HepG2 (cell line): ENCODE data around the gene IFT57. TPM values are rescaled to one million over a fixed set of nuclear protein-coding genes. Genes with fewer than 3 reads are reported as not detected.

Source experiments
- HNRNPUL1 ChIP-seq: fragments of 200-400 bp; formaldehyde crosslinking; IDR thresholded peaks from 2 replicates; pipeline ENCODE4 v1.6.1; 2017; ENCODE audit warnings: low read depth, mild to moderate bottlenecking, low read length, moderate library complexity
- HOXA9 ChIP-seq: sonication (generic); formaldehyde crosslinking; IDR thresholded peaks from 2 replicates; pipeline ENCODE4 v1.8.1; 2022; ENCODE audit warnings: missing genetic modification reagents, mild to moderate bottlenecking, moderate library complexity, borderline replicate concordance
- KLF11 ChIP-seq: IDR thresholded peaks from 2 replicates; pipeline ENCODE4 v1.6.1; 2016; ENCODE audit warnings: missing compliant biosample characterization
- MAZ ChIP-seq, 2 experiments: sonication (generic) in 1 of 2; formaldehyde crosslinking in 1 of 2; IDR thresholded peaks; 2 replicates each; pipeline versions ENCODE4 v1.5.0 to v1.6.1; 2012 to 2020; ENCODE audit warnings: low read depth in 2 of 2, mild to moderate bottlenecking in 2 of 2, borderline replicate concordance in 1 of 2, improper control_type of control experiment in 1 of 2, low read length in 1 of 2, missing genetic modification reagents in 1 of 2, moderate library complexity in 1 of 2
- MTA3 ChIP-seq: sonication (generic); formaldehyde crosslinking; IDR thresholded peaks from 2 replicates; pipeline ENCODE4 v1.4.0; 2020; ENCODE audit warnings: missing genetic modification reagents
- PHF8 ChIP-seq: sonication (generic); formaldehyde crosslinking; IDR thresholded peaks from 2 replicates; pipeline ENCODE4 v1.5.0; 2020; ENCODE audit warnings: missing genetic modification reagents
- PTBP1 ChIP-seq: fragments of 200-400 bp; formaldehyde crosslinking; IDR thresholded peaks from 2 replicates; pipeline ENCODE4 v1.6.1; 2018; ENCODE audit warnings: low read length, low read depth; ENCODE audit not compliant: poor library complexity, severe bottlenecking
- REXO4 ChIP-seq: sonication (generic); formaldehyde crosslinking; IDR thresholded peaks from 2 replicates; pipeline ENCODE4 v1.8.0; 2022; ENCODE audit warnings: missing genetic modification reagents, mild to moderate bottlenecking, borderline replicate concordance
- RFXANK ChIP-seq: IDR thresholded peaks from 2 replicates; pipeline ENCODE4 v1.6.1; 2016
- TGIF2 ChIP-seq: IDR thresholded peaks from 2 replicates; pipeline ENCODE4 v1.6.1; 2016; ENCODE audit warnings: control low read depth, missing compliant biosample characterization
- YEATS4 ChIP-seq: sonication (generic); formaldehyde crosslinking; IDR thresholded peaks from 2 replicates; pipeline ENCODE4 v1.4.0; 2020; ENCODE audit warnings: missing genetic modification reagents, borderline replicate concordance
- YY1 ChIP-seq: IDR thresholded peaks from 2 replicates; pipeline ENCODE4 v1.6.1; 2011; ENCODE audit warnings: low read length, low read depth, moderate library complexity, mild to moderate bottlenecking; ENCODE audit not compliant: insufficient read depth, insufficient replicate concordance
- ZBTB38 ChIP-seq: sonication (generic); formaldehyde crosslinking; IDR thresholded peaks from 2 replicates; pipeline ENCODE4 v1.5.1; 2020; ENCODE audit warnings: mild to moderate bottlenecking, missing genetic modification reagents
- ZNF251 ChIP-seq: sonication (generic); formaldehyde crosslinking; IDR thresholded peaks from 2 replicates; pipeline ENCODE4 v1.9.0; 2021; ENCODE audit warnings: mild to moderate bottlenecking, missing genetic modification reagents
- ZNF253 ChIP-seq: sonication (generic); formaldehyde crosslinking; IDR thresholded peaks from 2 replicates; pipeline ENCODE4 v1.8.0; 2022; ENCODE audit warnings: mild to moderate bottlenecking, missing genetic modification reagents, borderline replicate concordance
- ZNF431 ChIP-seq: sonication (generic); formaldehyde crosslinking; IDR thresholded peaks from 2 replicates; pipeline ENCODE4 v1.9.0; 2022; ENCODE audit warnings: missing genetic modification reagents, low read depth, mild to moderate bottlenecking, borderline replicate concordance
- ZNF460 ChIP-seq: sonication (generic); formaldehyde crosslinking; IDR thresholded peaks from 2 replicates; pipeline ENCODE4 v1.5.1; 2020; ENCODE audit warnings: missing genetic modification reagents, mild to moderate bottlenecking, borderline replicate concordance
- ZSCAN31 ChIP-seq: sonication (generic); formaldehyde crosslinking; IDR thresholded peaks from 2 replicates; pipeline ENCODE4 v1.5.0; 2020; ENCODE audit warnings: low read depth, mild to moderate bottlenecking, missing genetic modification reagents
- polyA plus RNA-seq, 8 experiments: library from polyadenylated mRNA; depleted of rRNA in 3 of 8; stranded (reverse) in 7 of 8; unstranded in 1 of 8; fragments of >200 nt; fragmentation: Illumina TruSeq in 4 of 8; extraction: Trizol in 4 of 8; gene quantifications; 2 replicates each; pipeline versions ENCODE4 v1.2.1 to v1.2.3, GENCODE V29; 2011 to 2016; ENCODE audit warnings: low read depth in 4 of 8, missing spikeins in 1 of 8, mixed read lengths in 1 of 8; ENCODE audit not compliant: insufficient read depth in 1 of 8
- total RNA-seq, 5 experiments: library from RNA; depleted of rRNA; stranded (reverse); fragments of >200 nt; fragmentation: Illumina TruSeq; extraction: Trizol; gene quantifications; 2 replicates each; pipeline ENCODE4 v1.2.3, GENCODE V29; 2016; ENCODE audit warnings: low read depth in 1 of 5
- TF ChIP-seq, protein P1 (sequence below): sonication (generic); formaldehyde crosslinking; IDR thresholded peaks from 2 replicates; pipeline ENCODE4 v1.4.0; 2020; ENCODE audit warnings: mild to moderate bottlenecking, missing genetic modification reagents
- TF ChIP-seq, protein P2 (sequence below): sonication (generic); formaldehyde crosslinking; IDR thresholded peaks from 2 replicates; pipeline ENCODE4 v1.8.0; 2022; ENCODE audit warnings: missing genetic modification reagents, mild to moderate bottlenecking, inconsistent platforms, borderline replicate concordance
- TF ChIP-seq, protein P3 (sequence below): IDR thresholded peaks from 2 replicates; pipeline ENCODE4 v1.6.1; 2016; ENCODE audit warnings: low read depth
- TF ChIP-seq, protein P4 (sequence below): sonication (generic); formaldehyde crosslinking; IDR thresholded peaks from 2 replicates; pipeline ENCODE4; 2020; ENCODE audit warnings: missing genetic modification reagents, mild to moderate bottlenecking, borderline replicate concordance

IFT57 gene
- total and polyA plus RNA-seq, 2 of the 13 experiments (the other 11 are each of a cell fraction or from before 2014, with no cell fraction given) = 5.5 to 14.5 TPM

DNA sequence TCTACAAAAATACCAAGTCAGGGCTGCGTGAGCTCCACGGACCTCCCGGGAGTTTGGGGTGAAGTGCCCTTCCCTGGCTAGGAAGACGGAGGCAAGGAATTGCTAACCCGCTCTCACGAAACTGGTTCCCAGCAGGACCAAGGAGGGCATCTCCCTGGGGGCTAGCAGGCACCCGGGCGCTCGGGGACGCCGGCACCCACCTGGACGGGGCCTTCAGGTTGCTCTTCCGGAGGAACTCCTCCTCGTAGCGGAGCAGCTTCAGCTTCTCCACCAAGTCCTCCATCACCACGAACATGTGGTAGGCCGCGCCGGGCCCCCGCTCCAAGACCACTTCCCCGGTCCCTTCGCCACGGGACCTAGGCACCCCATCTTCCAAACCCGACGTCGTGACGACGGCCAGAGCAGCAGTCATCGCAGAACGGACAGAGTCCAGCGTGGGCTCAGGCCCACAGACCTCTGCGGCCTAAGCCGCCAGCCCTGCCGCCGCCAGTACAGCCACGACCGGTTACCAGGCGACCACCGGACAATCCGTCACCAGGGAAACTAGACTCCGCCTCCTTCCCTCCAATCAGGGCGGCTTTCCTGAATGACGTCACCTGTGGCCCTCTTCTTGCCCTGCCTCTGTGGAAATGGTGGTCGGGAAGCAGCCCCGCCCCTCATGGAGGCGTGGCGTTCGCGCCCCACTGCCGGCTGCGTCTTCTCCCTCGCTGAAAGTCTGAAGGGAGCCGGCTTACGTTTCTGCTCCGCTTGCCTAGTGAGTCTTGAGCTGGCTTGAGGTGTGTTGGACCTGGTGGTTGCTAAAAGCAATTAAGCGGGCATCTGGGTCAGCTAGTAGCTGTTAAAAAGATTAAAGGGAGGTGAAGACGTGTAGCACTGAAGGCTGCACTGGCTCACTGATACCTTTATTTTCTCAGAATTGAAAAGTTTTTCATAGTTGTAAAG lies at the start of gene IFT57 (continued):
- TF ChIP-seq PTBP1 = no peak
- no peak for TF ChIP-seq ZNF460
- peak; percentile 61; the same call in 1 of the 2 replicates for TF ChIP-seq ZSCAN31 (CRISPR knock-in tag)
- TF ChIP-seq ZNF431 (CRISPR knock-in tag) = 0 out of 2 replicates have a peak, but pooled peaks have one; percentile 13
- TF ChIP-seq PHF8 = peak; percentile 97
- TF ChIP-seq, protein P1, sequence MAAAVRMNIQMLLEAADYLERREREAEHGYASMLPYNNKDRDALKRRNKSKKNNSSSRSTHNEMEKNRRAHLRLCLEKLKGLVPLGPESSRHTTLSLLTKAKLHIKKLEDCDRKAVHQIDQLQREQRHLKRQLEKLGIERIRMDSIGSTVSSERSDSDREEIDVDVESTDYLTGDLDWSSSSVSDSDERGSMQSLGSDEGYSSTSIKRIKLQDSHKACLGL (CRISPR knock-in tag) = peak; percentile 89; the same call in 1 of the 2 replicates
- TF ChIP-seq, protein P2, sequence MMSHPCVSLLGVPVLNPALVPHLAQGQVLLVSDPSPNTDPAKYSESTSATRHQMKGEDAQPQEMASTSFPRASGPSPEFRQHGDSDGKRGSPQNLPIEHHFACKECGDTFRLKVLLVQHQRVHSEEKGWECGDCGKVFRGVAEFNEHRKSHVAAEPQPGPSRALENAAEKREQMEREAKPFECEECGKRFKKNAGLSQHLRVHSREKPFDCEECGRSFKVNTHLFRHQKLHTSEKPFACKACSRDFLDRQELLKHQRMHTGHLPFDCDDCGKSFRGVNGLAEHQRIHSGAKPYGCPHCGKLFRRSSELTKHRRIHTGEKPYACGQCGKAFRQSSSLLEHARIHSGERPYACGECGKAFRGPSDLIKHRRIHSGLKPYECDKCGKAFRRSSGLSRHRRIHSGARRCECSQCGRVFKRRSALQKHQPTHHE = no peak
- TF ChIP-seq, protein P3, sequence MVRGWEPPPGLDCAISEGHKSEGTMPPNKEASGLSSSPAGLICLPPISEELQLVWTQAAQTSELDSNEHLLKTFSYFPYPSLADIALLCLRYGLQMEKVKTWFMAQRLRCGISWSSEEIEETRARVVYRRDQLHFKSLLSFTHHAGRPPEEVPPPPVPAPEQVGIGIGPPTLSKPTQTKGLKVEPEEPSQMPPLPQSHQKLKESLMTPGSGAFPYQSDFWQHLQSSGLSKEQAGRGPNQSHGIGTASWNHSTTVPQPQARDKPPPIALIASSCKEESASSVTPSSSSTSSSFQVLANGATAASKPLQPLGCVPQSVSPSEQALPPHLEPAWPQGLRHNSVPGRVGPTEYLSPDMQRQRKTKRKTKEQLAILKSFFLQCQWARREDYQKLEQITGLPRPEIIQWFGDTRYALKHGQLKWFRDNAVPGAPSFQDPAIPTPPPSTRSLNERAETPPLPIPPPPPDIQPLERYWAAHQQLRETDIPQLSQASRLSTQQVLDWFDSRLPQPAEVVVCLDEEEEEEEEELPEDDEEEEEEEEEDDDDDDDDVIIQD (CRISPR knock-in tag) = no peak
- TF ChIP-seq YY1 = peak; percentile 78
- TF ChIP-seq HNRNPUL1 = no peak
- no peak for TF ChIP-seq REXO4 (CRISPR knock-in tag)
- TF ChIP-seq ZBTB38 = 0 out of 2 replicates have a peak, but pooled peaks have one; percentile 12
- TF ChIP-seq YEATS4 (CRISPR knock-in tag) = peak; percentile 66; the same call in 1 of the 2 replicates
- no peak for TF ChIP-seq TGIF2 (CRISPR knock-in tag)
- TF ChIP-seq ZNF253 (CRISPR knock-in tag) = no peak
- no peak for TF ChIP-seq ZNF251 (CRISPR knock-in tag)
- TF ChIP-seq, protein P4, sequence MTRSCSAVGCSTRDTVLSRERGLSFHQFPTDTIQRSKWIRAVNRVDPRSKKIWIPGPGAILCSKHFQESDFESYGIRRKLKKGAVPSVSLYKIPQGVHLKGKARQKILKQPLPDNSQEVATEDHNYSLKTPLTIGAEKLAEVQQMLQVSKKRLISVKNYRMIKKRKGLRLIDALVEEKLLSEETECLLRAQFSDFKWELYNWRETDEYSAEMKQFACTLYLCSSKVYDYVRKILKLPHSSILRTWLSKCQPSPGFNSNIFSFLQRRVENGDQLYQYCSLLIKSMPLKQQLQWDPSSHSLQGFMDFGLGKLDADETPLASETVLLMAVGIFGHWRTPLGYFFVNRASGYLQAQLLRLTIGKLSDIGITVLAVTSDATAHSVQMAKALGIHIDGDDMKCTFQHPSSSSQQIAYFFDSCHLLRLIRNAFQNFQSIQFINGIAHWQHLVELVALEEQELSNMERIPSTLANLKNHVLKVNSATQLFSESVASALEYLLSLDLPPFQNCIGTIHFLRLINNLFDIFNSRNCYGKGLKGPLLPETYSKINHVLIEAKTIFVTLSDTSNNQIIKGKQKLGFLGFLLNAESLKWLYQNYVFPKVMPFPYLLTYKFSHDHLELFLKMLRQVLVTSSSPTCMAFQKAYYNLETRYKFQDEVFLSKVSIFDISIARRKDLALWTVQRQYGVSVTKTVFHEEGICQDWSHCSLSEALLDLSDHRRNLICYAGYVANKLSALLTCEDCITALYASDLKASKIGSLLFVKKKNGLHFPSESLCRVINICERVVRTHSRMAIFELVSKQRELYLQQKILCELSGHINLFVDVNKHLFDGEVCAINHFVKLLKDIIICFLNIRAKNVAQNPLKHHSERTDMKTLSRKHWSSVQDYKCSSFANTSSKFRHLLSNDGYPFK (CRISPR knock-in tag) = peak; percentile 97
- no peak; the same call in 1 of the 2 replicates for TF ChIP-seq MAZ (IDR thresholded peaks at IDR 0.05; ENCODE audit: borderline replicate concordance, low read depth, low read length)
- TF ChIP-seq MAZ (CRISPR knock-in tag; IDR thresholded peaks at IDR 0.05; ENCODE audit: low read depth) = peak; percentile 70; the same call in 1 of the 2 replicates
- TF ChIP-seq KLF11 (CRISPR knock-in tag) = no peak
- TF ChIP-seq MTA3 (CRISPR knock-in tag) = no peak
- TF ChIP-seq HOXA9 (CRISPR knock-in tag) = no peak
- peak; percentile 98 for TF ChIP-seq RFXANK (CRISPR knock-in tag)
